Measurements from ENCODE around the gene MTHFD1L.
"Not testable (repeated sequence)": the region's sequence is repeated elsewhere in the genome, so short reads cannot be mapped to it uniquely, and the experiment has no call there.

Gene MTHFD1L

GRCh38 chr6:151067684-151068596 lies 202.4 kb downstream of the MTHFD1L start:
- no peak for DNase-seq (ENCODE audit: low read depth in 3 of 3)

GRCh38 chr6:151068761-151069312 lies 203.3 kb downstream of the MTHFD1L start:
- DNase-seq (ENCODE audit: low read depth in 3 of 3) = no peak

- no peak for DNase-seq (ENCODE audit: low read depth in 3 of 3)
These were observed 204.1 kb downstream of the MTHFD1L start for GRCh38 chr6:151069641-151070040.

- no peak for DNase-seq (ENCODE audit: low read depth in 3 of 3)
These were observed 205.1 kb downstream of the MTHFD1L start for GRCh38 chr6:151070631-151071051.

GRCh38 chr6:151071295-151071694 lies 205.8 kb downstream of the MTHFD1L start:
- no peak for DNase-seq (ENCODE audit: low read depth in 3 of 3)

- DNase-seq (ENCODE audit: low read depth in 3 of 3) = no peak
These were observed 207.6 kb downstream of the MTHFD1L start for GRCh38 chr6:151073146-151073545.

GRCh38 chr6:151073701-151074100 lies 208.2 kb downstream of the MTHFD1L start:
- DNase-seq (ENCODE audit: low read depth in 3 of 3) = no peak

GRCh38 chr6:151075005-151075404 lies 209.5 kb downstream of the MTHFD1L start:
- DNase-seq (ENCODE audit: low read depth in 3 of 3) = no peak

GRCh38 chr6:151075527-151075926 lies 210.0 kb downstream of the MTHFD1L start:
- DNase-seq (ENCODE audit: low read depth in 3 of 3) = no peak

GRCh38 chr6:151075930-151076555 lies 210.5 kb downstream of the MTHFD1L start:
- DNase-seq (ENCODE audit: low read depth in 3 of 3) = no peak

- DNase-seq (ENCODE audit: low read depth in 3 of 3) = no peak
These were observed 213.2 kb downstream of the MTHFD1L start for GRCh38 chr6:151078655-151079054.

GRCh38 chr6:151081656-151082055 lies 216.2 kb downstream of the MTHFD1L start:
- DNase-seq (ENCODE audit: low read depth in 3 of 3) = no peak

- DNase-seq (ENCODE audit: low read depth in 3 of 3) = no peak
These were observed 216.6 kb downstream of the MTHFD1L start for GRCh38 chr6:151082079-151082478.

GRCh38 chr6:151084275-151084674 lies 218.8 kb downstream of the MTHFD1L start:
- no peak for DNase-seq (ENCODE audit: low read depth in 3 of 3)

- not testable (repeated sequence) for DNase-seq (ENCODE audit: low read depth in 3 of 3)
These were observed 221.6 kb downstream of the MTHFD1L start for GRCh38 chr6:151087055-151087454.

GRCh38 chr6:151087861-151088598 lies 222.5 kb downstream of the MTHFD1L start:
- no peak for DNase-seq (ENCODE audit: low read depth in 3 of 3)

- no peak for DNase-seq (ENCODE audit: low read depth in 3 of 3)
These were observed 223.1 kb downstream of the MTHFD1L start for GRCh38 chr6:151088599-151088935.

GRCh38 chr6:151088963-151089362 lies 223.5 kb downstream of the MTHFD1L start:
- DNase-seq (ENCODE audit: low read depth in 3 of 3) = no peak

GRCh38 chr6:151089978-151090377 lies 224.5 kb downstream of the MTHFD1L start:
- no peak for DNase-seq (ENCODE audit: low read depth in 3 of 3)

GRCh38 chr6:151091571-151091970 lies 226.1 kb downstream of the MTHFD1L start:
- no peak for DNase-seq (ENCODE audit: low read depth in 3 of 3)

GRCh38 chr6:151092591-151092990 lies 227.1 kb downstream of the MTHFD1L start:
- DNase-seq (ENCODE audit: low read depth in 3 of 3) = no peak

- DNase-seq (ENCODE audit: low read depth in 3 of 3) = no peak
These were observed 228.2 kb downstream of the MTHFD1L start for GRCh38 chr6:151093706-151094105.
